LNCAP (cell line): ENCODE measurements around the gene TMPRSS2.

ENCODE experiments used
- CTCF ChIP-seq: fragments of 450-650 bp; IDR thresholded peaks from 2 replicates; pipeline ENCODE4 v1.5.1; 2017; ENCODE audit warnings: mild to moderate bottlenecking

TMPRSS2 gene

GRCh38 chr21:41489329-41489728, 18.6 kb downstream of the TMPRSS2 start:
- no peak for TF ChIP-seq CTCF

GRCh38 chr21:41488080-41488479, 19.9 kb downstream of the TMPRSS2 start:
- TF ChIP-seq CTCF: no peak

- TF ChIP-seq CTCF: no peak
Measured at GRCh38 chr21:41487082-41487481, 20.9 kb downstream of the TMPRSS2 start.

- no peak for TF ChIP-seq CTCF
Measured at GRCh38 chr21:41483973-41484372, 24.0 kb downstream of the TMPRSS2 start.

- no peak for TF ChIP-seq CTCF
Measured at GRCh38 chr21:41483415-41483814, 24.5 kb downstream of the TMPRSS2 start.

- no peak for TF ChIP-seq CTCF
Measured at GRCh38 chr21:41482980-41483379, 25.0 kb downstream of the TMPRSS2 start.

- no peak for TF ChIP-seq CTCF
Measured at GRCh38 chr21:41482301-41482700, 25.7 kb downstream of the TMPRSS2 start.

GRCh38 chr21:41481191-41481590, 26.8 kb downstream of the TMPRSS2 start:
- TF ChIP-seq CTCF: no peak
